T47D (cell line): ENCODE results near the gene ACMSD.
A peak's percentile ranks its signal among the peaks of the same experiment; 100 is the strongest.
"Not testable (repeated sequence)": the region's sequence is repeated elsewhere in the genome, so short reads cannot be mapped to it uniquely, and the experiment has no call there.

Experiments used
- DNase-seq, 2 experiments: peaks; one replicate each; pipeline versions ENCODE4 v3.0.0 to v3.0.0-alpha.2; 2011 to 2012; ENCODE audit warnings: low read depth in 1 of 2, low spot score in 1 of 2
- JUND ChIP-seq: IDR thresholded peaks from 2 replicates; pipeline ENCODE4 v1.6.1; 2012; ENCODE audit warnings: low read depth
- in situ Hi-C: cut with HindIII; loops from 2 replicates; pipeline ENCODE4 v1.10.0; 2016; ENCODE audit warnings: low sequenced_read_pairs, low pct_unique_long_range_greater_than_20kb

The ACMSD gene

DNA sequence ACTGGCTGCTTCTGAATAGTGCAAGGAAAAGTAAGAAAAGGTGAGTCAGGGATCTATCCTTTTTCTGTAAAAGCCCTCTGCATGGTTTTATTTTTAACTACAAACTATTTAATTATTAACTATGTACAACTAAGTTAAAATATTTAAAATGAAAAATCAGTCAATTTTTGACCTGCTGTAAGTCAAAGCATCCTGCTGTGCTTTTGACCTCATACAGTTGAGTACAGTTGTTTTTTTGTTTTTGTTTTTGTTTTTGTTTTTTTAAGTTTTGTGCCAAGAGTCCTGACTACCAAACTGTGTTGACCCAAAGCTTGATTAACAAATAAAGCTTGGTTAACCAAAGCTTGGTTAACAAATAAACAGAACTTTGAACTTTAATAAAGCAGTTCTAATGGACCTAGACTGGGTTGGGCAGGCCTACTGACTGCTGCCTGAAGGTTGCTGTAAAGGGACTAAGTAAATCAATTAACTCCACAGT lies at the start of gene ACMSD:
TSS of gene ACMSD (plus strand) at position 474 of the 478 bp plus-strand sequence. CDS start 67 bp downstream, outside the sequence.
- in situ Hi-C loops, result no loop called here
- DNase-seq, result no peak
- no peak for TF ChIP-seq JUND

DNA sequence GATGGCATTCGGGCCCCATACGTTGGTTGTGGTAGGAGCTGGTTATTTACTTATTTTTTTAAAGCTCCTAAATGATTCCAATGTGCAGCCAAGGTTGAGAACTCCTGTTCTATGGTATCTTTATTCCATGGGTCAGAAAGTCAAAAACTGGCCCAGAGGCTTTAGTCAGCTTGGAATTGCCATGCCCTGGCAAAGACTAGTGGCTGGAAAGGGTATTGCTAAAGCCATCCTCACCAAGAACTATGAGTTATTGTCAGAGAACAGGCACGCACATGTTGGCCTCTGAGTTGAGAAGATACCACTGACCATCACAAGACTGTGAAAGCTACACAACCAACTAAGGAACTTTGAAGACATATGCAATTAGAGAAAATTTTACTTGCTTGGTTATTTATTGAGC lies 47.9 kb upstream of the ACMSD start:
- in situ Hi-C loops, result no loop called here
- no peak for DNase-seq
- no peak for TF ChIP-seq JUND

DNA sequence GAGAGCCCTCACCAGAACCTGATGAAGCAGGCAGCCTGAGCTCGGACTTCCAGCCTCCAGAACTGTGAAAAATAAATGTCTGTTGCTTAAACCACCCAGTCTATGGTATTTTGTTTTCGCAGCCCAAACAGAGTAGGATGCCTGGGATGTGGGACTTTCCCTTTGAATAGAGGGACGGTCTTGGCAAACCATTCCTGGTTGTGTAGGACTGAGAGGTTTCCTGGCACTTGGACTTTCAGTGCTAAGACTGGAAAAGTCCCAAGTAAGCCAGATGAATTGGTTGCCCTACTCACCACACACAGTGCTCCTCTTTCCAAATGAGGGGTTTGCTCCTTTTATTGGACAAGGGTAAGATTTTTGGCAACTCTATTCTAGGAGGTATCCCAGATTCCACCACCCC lies 46.8 kb upstream of the ACMSD start:
- no peak for DNase-seq
- in situ Hi-C loops, result no loop called here
- no peak for TF ChIP-seq JUND

DNA sequence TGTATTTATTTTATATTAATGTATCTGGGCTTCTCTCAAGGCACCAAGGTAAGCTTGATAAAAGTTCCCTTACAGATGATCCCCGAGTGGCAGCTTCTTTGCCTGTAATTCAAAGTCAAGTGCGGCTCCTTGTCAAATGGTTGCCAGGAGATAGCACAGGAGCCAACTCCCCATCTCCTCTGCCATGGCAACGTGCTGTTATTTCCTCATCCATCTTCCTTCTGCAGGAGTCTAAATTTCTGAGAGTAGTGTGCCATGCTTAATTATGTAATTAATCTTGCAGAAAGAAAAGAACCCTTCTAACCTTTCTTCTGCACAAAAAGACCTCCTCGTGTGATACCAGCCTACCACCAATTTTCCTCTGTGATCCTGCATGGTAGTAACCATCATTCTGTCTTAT lies 46.2 kb upstream of the ACMSD start:
- TF ChIP-seq JUND, result no peak
- DNase-seq, result no peak
- in situ Hi-C loops, result no loop called here

DNA sequence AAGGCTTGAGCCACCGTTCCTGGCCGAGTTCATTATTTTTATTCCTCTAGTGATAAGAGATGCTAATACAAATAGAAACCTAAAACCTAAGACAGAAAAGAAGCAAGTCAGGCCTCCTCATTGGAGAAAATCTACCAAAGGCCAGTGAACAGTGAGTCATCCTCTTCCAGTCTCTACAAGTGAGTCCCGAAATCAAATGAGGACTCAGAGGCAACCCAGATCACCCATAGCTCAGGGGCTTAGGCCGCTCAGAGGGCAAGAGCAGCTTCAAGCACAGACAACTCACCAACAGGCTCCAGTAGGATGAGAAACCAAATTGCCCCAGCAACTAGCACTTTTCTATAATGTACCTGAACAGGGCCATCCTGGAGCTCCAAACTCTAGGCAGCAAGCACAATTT lies 42.7 kb upstream of the ACMSD start:
- in situ Hi-C loops, result no loop called here
- TF ChIP-seq JUND, result no peak
- no peak for DNase-seq

DNA sequence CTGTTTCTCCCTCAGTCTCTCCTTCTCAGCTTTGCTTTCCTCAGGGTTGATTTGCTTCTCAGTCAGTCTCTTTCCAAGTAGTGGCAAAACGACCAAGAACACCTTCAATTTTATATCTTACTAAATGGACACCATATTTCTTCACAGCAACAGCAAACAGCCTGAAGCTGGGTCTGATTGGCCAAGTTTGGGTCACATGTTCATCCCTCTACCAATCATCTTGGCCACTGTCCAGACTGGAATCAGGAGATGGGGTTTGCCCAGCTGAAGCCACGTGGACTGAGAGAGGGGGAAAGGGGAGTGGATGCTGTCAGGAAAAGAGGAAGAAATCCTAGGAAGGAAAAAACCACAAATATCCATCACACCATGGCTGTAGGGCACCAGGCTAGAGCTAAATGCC lies 42.0 kb upstream of the ACMSD start:
- no peak for DNase-seq
- in situ Hi-C loops, result no loop called here
- TF ChIP-seq JUND, result no peak

DNA sequence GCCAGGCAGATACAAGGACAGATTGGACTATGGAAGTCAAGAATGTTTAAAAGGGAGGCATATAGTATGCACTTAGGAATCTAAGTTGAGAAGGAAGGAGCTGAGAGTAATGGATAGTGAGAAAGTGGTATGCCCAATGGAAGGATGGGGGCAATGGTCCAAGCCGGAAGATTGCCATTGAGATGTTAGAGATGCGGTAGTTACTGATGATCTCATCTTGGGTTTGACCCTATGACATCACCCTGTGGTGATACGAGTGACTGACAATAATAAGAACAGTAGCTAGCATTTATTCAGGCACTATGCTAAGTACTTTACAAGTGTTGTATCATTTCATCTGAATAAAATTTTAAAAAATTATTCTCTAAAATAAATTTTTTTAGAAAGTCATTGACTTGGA lies 38.5 kb upstream of the ACMSD start:
- no peak for DNase-seq
- no peak for TF ChIP-seq JUND
- in situ Hi-C loops, result no loop called here

DNA sequence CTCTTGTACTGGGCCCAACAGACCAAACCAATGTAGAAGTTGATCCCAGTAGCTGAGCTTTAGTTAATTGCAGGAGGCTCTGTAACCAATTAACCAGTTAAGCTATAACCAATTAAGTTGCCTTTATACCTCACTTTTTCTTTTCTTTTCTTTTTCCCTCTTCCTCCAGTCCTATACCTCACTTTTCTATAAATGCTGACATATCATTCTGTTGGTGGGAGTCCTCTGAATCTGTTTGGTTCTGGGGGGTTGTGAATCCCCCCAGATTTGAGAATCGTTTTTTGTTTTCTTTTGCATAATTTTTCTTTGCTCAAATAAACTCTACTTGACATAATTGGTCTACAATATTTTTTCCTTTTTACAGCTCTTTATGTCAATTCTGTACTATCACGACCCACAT lies 38.1 kb upstream of the ACMSD start:
- in situ Hi-C loops, result no loop called here
- TF ChIP-seq JUND, result no peak
- DNase-seq, result no peak

DNA sequence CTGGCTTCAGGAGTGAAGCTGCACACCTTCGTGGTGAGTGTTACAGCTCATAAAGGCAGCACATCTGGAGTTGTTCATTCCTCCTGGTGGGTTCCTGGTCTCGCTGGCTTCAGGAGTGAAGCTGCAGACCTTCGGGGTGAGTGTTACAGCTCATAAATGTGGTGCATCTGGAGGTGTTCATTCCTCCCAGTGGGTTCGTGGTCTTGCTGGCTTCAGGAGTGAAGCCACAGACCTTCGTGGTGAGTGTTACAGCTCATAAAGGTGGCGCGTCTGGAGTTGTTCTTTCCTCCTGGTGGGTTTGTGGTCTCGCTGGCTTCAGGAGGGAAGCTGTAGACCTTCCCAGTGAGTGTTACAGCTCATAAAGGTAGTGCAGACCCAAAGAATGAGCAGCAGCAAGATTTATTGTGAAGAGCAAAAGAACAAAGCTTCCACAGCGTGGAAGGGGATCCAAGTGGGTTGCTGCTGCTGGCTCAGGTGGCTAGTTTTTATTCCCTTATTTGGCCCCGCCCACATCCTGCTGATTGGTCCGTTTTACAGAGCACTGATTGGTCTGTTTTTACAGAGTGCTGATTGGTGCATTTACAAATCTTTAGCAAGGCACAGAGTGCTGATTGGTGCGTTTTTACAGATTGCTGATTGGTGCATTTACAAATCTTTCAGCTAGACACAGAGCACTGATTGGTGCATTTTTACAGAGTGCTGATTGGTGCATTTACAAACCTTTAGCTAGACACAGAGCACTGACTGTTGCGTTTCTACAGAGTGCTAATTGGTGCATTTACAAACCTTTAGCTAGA lies 34.6 kb upstream of the ACMSD start:
- in situ Hi-C loops, DNase-seq: not testable (repeated sequence)

DNA sequence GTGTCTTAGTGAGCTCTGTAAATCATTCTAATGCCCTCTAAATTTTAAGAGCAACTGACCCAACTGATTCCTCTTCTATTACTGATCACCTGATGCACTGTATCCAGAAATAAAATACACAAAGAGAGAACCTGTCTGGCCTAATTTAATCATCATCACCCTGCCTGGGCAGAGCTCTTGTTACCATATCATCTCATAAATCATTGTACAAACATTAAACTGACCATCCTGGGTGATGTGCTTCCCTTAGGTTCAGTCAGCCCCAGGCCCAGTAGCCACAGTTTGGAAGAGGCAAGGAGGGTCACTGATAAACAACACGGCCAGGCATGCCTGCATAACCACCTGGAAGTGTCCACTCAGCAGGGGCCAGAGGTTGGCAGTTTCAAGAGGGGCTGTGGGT lies 22.7 kb upstream of the ACMSD start:
- no peak for DNase-seq
- in situ Hi-C loops, result no loop called here
- no peak for TF ChIP-seq JUND

DNA sequence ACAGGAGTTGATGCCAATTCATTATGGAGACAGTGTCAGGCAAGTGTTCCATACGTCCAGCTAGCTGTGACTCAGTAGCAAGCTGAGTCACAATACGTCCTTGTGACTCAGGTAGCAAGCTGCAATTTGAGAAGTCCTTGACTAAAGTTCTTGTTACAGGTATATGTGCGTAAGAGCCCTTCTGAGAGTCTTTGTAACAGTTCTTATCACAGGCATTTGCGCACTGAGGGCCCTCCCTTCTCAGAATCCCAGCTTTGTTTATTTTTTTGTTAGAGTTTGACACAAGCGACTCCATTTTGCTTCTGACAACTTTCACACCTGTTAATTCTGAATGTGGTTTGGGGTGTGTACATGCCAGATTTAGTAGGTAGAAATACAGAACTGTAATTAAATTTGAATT lies 20.1 kb upstream of the ACMSD start:
- no peak for DNase-seq
- no peak for TF ChIP-seq JUND
- in situ Hi-C loops, result no loop called here

DNA sequence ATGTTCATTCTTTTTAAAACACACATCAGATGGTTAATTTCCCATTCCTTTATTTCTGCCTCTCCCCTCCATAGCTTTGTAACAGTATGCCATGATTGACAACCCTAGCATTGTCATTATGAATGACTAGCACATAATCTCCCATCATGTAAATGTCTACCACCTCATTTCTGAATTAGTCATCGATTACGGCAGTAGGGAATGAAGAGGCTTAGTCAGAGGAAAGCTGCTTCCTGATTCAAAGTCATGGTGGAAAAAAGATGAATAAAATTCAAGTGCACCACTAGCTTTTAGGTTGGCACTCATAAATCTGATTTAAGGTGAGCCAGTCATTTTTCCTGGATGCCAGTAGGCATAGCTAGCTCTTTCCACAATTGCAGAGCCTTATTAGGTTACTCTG lies 19.1 kb upstream of the ACMSD start:
- TF ChIP-seq JUND, result no peak
- in situ Hi-C loops, result no loop called here
- no peak for DNase-seq

DNA sequence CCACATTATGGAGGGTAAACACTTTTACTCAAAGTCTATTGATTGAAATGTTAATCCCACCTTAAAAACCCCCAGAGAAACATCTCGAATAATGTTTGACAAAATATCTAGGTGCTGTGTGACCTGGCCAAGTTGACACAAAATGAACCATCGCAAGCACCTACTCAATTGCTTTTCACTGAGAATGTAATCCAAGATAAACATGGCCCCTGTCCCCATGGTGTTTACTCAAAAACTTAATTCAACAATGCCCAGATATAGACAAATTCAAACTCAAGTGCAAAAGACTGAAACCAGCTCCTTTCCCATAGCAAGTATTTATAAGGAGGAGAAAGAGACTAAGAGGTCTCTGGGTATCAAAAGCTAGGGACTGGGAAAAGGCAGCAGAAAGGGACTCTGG lies 15.0 kb upstream of the ACMSD start:
- DNase-seq, result peak in 1 of 2 experiments; percentile 12
- no peak for TF ChIP-seq JUND
- in situ Hi-C loops, result no loop called here

DNA sequence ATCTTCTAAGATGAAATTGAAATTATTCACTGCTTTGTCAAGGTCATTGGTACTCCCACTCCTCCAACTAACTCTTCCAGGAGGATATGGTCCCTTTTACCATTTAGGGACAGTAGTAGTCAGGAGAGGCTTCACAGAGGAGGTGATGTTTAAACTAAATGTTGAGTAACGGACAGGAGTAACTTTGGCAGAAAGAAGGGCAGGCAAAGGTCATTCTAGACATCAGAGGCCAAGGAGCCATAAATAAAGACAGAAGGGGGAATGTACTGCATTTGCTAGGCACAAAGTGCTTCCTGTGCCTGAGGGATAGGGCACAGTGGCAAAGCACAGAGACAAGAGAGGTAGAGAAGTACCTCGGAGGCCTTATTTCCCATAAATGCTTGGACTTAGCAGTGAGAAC lies 14.6 kb upstream of the ACMSD start:
- no peak for TF ChIP-seq JUND

DNA sequence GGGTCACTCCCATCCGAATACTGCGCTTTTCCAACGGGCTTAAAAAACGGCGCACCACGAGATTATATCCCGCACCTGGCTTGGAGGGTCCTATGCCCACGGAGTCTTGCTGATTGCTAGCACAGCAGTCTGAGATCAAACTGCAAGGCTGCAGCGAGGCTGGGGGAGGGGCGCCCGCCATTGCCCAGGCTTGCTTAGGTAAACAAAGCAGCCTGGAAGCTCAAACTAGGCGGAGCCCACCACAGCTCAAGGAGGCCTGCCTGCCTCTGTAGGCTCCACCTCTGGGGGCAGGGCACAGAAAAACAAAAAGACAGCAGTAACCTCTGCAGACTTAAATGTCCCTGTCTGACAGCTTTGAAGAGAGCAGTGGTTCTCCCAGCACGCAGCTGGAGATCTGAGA lies 12.7 kb upstream of the ACMSD start:
- in situ Hi-C loops, result not testable (repeated sequence)

More for the DNA sequence above, 14.6 kb upstream of the ACMSD start:
- in situ Hi-C loops, result no loop called here
- no peak for DNase-seq

More for the DNA sequence above, 12.7 kb upstream of the ACMSD start:
- not testable (repeated sequence) for DNase-seq
